HepG2 (cell line): Measurements from ENCODE around the gene HNRNPA0.

Source experiments
- CEBPB ChIP-seq: IDR thresholded peaks from 2 replicates; pipeline ENCODE4 v1.6.1; 2011; ENCODE audit warnings: low read depth, low read length, improper control_type of control experiment, borderline replicate concordance
- PHF5A ChIP-seq: IDR thresholded peaks from one replicate; pipeline ENCODE4 v1.6.1; 2018; ENCODE audit warnings: low read depth, missing genetic modification reagents; ENCODE audit not compliant: unreplicated experiment
- POLR2A ChIP-seq, 2 experiments: IDR thresholded peaks; 2 replicates each; pipeline ENCODE4 v1.6.1; 2011; ENCODE audit warnings: low read depth in 2 of 2, low read length in 2 of 2, mild to moderate bottlenecking in 1 of 2, moderate library complexity in 1 of 2; ENCODE audit not compliant: insufficient read depth in 1 of 2
- TAF1 ChIP-seq: sonication (generic); formaldehyde crosslinking; IDR thresholded peaks from 2 replicates; pipeline ENCODE4 v1.4.0; 2020; ENCODE audit warnings: missing genetic modification reagents
- U2AF1 ChIP-seq: fragments of 200-400 bp; formaldehyde crosslinking; optimal IDR thresholded peaks from 2 replicates; pipeline ENCODE3; 2017; ENCODE audit warnings: mild to moderate bottlenecking, low read depth, low read length
- ZBTB7A ChIP-seq: sonication (generic); formaldehyde crosslinking; IDR thresholded peaks from 2 replicates; pipeline ENCODE4 v1.8.0; 2022; ENCODE audit warnings: mild to moderate bottlenecking, missing genetic modification reagents
- ZBTB8A ChIP-seq: sonication (generic); formaldehyde crosslinking; IDR thresholded peaks from 2 replicates; pipeline ENCODE4 v1.4.0; 2020; ENCODE audit warnings: mild to moderate bottlenecking, low read depth, missing genetic modification reagents, borderline replicate concordance
- ZMYM2 ChIP-seq: sonication (generic); formaldehyde crosslinking; IDR thresholded peaks from 2 replicates; pipeline ENCODE4 v1.8.0; 2022; ENCODE audit warnings: mild to moderate bottlenecking, missing genetic modification reagents
- ZNF253 ChIP-seq: sonication (generic); formaldehyde crosslinking; IDR thresholded peaks from 2 replicates; pipeline ENCODE4 v1.8.0; 2022; ENCODE audit warnings: mild to moderate bottlenecking, missing genetic modification reagents, borderline replicate concordance
- ZNF317 ChIP-seq: sonication (generic); formaldehyde crosslinking; IDR thresholded peaks from 2 replicates; pipeline ENCODE4 v1.5.0; 2020; ENCODE audit warnings: mild to moderate bottlenecking, missing genetic modification reagents
- ZNF713 ChIP-seq: sonication (generic); formaldehyde crosslinking; IDR thresholded peaks from 2 replicates; pipeline ENCODE4 v1.4.0; 2020; ENCODE audit warnings: mild to moderate bottlenecking, missing genetic modification reagents
- TF ChIP-seq, protein P1 (sequence below): sonication (generic); formaldehyde crosslinking; IDR thresholded peaks from 2 replicates; pipeline ENCODE4 v1.4.0; 2020; ENCODE audit warnings: missing genetic modification reagents
- TF ChIP-seq, protein P2 (sequence below): sonication (generic); formaldehyde crosslinking; IDR thresholded peaks from 2 replicates; pipeline ENCODE4 v1.5.0; 2020; ENCODE audit warnings: mild to moderate bottlenecking, missing genetic modification reagents, moderate library complexity

DNA sequence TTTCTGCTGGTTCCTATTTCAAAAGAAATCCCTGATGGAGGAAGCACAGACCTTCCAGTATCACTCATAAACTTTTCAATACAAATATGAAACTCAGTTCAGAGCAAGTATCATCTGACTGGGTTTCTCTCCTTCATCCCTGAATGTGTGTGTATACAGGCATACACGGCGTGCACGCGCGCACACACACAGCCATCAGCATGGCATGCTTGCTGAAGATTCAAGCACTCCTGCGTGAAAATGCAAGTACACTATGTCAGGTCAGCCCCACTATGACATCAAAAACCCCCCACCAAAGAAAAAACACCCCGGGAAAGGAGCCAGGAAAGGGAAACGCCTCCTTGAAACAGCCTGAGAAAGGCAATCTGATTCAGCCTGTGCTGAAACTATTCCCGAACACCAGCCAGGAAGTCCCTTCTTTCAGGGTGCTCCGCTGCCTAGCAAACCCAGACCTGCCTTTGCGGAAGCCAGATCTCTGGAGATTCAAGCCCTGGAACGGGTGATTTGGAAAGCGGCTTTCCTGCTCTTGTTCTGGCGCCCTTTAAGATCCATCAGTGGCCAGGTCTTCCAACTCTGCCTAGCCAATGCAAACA is 19.1 kb downstream of the HNRNPA0 start:
- TF ChIP-seq TAF1 (CRISPR knock-in tag), result no peak
- TF ChIP-seq, protein P1, sequence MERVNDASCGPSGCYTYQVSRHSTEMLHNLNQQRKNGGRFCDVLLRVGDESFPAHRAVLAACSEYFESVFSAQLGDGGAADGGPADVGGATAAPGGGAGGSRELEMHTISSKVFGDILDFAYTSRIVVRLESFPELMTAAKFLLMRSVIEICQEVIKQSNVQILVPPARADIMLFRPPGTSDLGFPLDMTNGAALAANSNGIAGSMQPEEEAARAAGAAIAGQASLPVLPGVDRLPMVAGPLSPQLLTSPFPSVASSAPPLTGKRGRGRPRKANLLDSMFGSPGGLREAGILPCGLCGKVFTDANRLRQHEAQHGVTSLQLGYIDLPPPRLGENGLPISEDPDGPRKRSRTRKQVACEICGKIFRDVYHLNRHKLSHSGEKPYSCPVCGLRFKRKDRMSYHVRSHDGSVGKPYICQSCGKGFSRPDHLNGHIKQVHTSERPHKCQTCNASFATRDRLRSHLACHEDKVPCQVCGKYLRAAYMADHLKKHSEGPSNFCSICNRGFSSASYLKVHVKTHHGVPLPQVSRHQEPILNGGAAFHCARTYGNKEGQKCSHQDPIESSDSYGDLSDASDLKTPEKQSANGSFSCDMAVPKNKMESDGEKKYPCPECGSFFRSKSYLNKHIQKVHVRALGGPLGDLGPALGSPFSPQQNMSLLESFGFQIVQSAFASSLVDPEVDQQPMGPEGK (CRISPR knock-in tag), result no peak
- no peak for TF ChIP-seq CEBPB
- TF ChIP-seq ZBTB7A, result no peak
- TF ChIP-seq PHF5A (CRISPR knock-in tag), result no peak
- TF ChIP-seq ZNF317 (CRISPR knock-in tag), result no peak
- TF ChIP-seq POLR2A (IDR thresholded peaks at IDR 0.05; ENCODE audit: insufficient read depth in 1 of 2, low read depth in 2 of 2, low read length in 2 of 2), result no peak
- no peak for TF ChIP-seq U2AF1
- no peak for TF ChIP-seq ZBTB8A
- TF ChIP-seq ZNF253 (CRISPR knock-in tag), result no peak
- TF ChIP-seq, protein P2, sequence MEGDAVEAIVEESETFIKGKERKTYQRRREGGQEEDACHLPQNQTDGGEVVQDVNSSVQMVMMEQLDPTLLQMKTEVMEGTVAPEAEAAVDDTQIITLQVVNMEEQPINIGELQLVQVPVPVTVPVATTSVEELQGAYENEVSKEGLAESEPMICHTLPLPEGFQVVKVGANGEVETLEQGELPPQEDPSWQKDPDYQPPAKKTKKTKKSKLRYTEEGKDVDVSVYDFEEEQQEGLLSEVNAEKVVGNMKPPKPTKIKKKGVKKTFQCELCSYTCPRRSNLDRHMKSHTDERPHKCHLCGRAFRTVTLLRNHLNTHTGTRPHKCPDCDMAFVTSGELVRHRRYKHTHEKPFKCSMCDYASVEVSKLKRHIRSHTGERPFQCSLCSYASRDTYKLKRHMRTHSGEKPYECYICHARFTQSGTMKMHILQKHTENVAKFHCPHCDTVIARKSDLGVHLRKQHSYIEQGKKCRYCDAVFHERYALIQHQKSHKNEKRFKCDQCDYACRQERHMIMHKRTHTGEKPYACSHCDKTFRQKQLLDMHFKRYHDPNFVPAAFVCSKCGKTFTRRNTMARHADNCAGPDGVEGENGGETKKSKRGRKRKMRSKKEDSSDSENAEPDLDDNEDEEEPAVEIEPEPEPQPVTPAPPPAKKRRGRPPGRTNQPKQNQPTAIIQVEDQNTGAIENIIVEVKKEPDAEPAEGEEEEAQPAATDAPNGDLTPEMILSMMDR (CRISPR knock-in tag), result no peak
- no peak for TF ChIP-seq ZNF713 (CRISPR knock-in tag)
- no peak for TF ChIP-seq ZMYM2 (CRISPR knock-in tag)
